Measurements from ENCODE around the gene ZFR. TPM values are rescaled to one million over a fixed set of nuclear protein-coding genes. Genes with fewer than 3 reads are reported as not detected.

ZFR gene
- total RNA-seq, 4 donors from 2014 or later, result 44.9 to 61.6 (median 52.7) TPM

- TF ChIP-seq CTCF (IDR thresholded peaks at IDR 0.05) (no peak), POLR2A (IDR thresholded peaks at IDR 0.05) (no peak)
- intact Hi-C loops (cut with DNase I; ENCODE audit: low total_unique reads), result loop anchor here (5.0 kb wide), 1 partner anchor 517 kb away; no protein-coding TSS in a partner anchor
- 44 to 47% methylated on average over 2 of the region's 2 CpGs for WGBS, 2 donors
- no peak overlapping the region for H3K4me3 ChIP-seq (ENCODE audit: low read depth, poor library complexity, severe bottlenecking)
- DNase-seq (ENCODE audit: low spot score in 2 of 2), result no peak
Measured at GRCh38 chr5:32449262-32449661, 4.7 kb upstream of the ZFR start.

DNA sequence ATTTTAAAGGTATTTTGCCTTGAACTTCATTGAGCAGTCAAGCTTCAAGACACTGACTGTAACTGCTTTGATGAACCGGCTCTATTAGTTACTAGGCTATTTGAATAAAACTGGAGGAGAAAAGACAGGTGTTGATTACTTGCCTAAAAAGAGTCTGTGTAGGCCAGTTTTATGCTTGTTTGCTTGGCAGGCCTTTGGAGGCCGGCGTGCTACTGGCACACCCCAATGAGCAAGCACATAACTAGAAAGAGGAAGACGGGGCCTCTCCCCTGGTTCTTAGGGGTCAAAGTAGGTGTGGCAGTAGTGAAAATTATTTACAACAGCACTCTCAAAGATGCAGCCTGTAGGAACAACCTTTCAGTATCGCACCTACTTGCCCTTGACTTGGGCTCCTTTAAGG is 2.1 kb upstream of the ZFR start:
- DNase-seq (ENCODE audit: low spot score in 2 of 2), result peak in 1 of 2 donors; percentile 29
- WGBS, 2 donors, result 55 to 64% methylated on average over 5 of the region's 5 CpGs
- no peak overlapping the region for H3K4me3 ChIP-seq (ENCODE audit: low read depth, poor library complexity, severe bottlenecking)
- TF ChIP-seq CTCF (IDR thresholded peaks at IDR 0.05) (no peak), POLR2A (IDR thresholded peaks at IDR 0.05) (no peak)
- intact Hi-C loops (cut with DNase I; ENCODE audit: low total_unique reads), result loop anchor here (5.0 kb wide), 1 partner anchor 514 kb away; no protein-coding TSS in a partner anchor

DNA sequence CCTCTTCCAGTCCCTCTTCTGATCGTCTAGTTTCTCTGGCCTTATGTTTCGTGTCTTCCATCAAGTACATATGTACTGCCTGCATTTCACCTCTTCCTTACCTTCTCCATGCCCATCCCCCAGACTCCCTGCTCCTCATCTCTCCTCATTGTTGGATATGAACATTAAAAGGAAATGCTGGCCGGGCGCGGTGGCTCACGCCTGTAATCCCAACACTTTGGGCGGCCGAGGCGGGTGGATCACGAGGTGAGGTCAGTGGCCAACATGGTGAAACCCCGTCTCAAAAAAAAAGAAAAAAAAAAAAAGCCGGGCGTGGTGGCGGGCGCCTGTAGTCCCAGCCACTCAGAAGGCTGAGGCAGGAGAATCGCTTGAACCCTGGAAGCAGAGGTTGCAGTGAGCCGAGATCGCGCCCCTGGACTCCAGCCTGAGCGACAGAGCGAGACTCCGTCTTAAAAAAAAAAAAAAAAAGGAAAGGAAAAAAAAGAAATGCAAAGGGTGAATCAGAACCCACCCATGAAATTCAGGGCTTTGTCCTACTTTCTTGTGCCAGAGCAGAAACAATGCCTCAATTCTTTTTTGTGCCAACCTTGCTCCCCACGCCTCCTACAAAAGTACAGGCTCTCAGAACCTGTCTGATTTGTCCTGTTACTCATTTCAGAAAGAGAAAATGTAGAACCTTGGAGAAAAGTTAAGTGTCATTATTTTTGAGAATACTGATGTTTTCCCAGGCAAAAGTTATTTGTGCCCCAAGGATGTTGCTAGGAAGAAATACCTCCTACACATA is 1.5 kb upstream of the ZFR start:
- no peak overlapping the region for H3K4me3 ChIP-seq (ENCODE audit: low read depth, poor library complexity, severe bottlenecking)
- DNase-seq (ENCODE audit: low spot score in 2 of 2), result peak in 1 of 2 donors; percentile 82
- intact Hi-C loops (cut with DNase I; ENCODE audit: low total_unique reads), result loop anchor here (5.0 kb wide), 1 partner anchor 514 kb away; no protein-coding TSS in a partner anchor
- TF ChIP-seq CTCF (IDR thresholded peaks at IDR 0.05) (no peak), POLR2A (IDR thresholded peaks at IDR 0.05) (no peak)
- WGBS, 2 donors, result 81 to 82% methylated on average over 23 of the region's 23 CpGs

- 71 to 89% methylated on average over 10 of the region's 10 CpGs for WGBS, 2 donors
- no peak overlapping the region for H3K4me3 ChIP-seq (ENCODE audit: low read depth, poor library complexity, severe bottlenecking)
- intact Hi-C loops (cut with DNase I; ENCODE audit: low total_unique reads), result loop anchor here (5.0 kb wide), 1 partner anchor 513 kb away; no protein-coding TSS in a partner anchor
- TF ChIP-seq POLR2A (IDR thresholded peaks at IDR 0.05), result no peak
- TF ChIP-seq CTCF (IDR thresholded peaks at IDR 0.05), result no peak
- no peak for DNase-seq (ENCODE audit: low spot score in 2 of 2)
Measured at GRCh38 chr5:32445287-32445758, 783 bp upstream of the ZFR start.

- WGBS, 2 donors, result 1% methylated on average over 42 to 63 of the region's 83 CpGs
- intact Hi-C loops (cut with DNase I; ENCODE audit: low total_unique reads), result no loop called here
- peak overlapping the region; percentile 93 for H3K4me3 ChIP-seq (ENCODE audit: low read depth, poor library complexity, severe bottlenecking)
- TF ChIP-seq POLR2A (IDR thresholded peaks at IDR 0.05), result no peak
- no peak for TF ChIP-seq CTCF (IDR thresholded peaks at IDR 0.05)
- DNase-seq (ENCODE audit: low spot score in 2 of 2), result peak; percentile 22 to 90
Measured at GRCh38 chr5:32443541-32444430, 754 bp downstream of the ZFR start.

Measured in lower leg skin (tissue), 4 donors.